DOHH2 (cell line): ENCODE measurements around the gene DCST2.

Experiments
- H3F3A ChIP-seq: fragments of 200-600 bp; sonication (generic), shearing (Covaris generic); 2 replicates; pipeline ENCODE4 v1.6.0; 2016; ENCODE audit warnings: antibody characterized with exemption, mild to moderate bottlenecking; ENCODE audit not compliant: control insufficient read depth, insufficient read depth
- H3K27ac ChIP-seq: fragments of 200-600 bp; sonication (generic); 2 replicates; pipeline ENCODE4 v1.5.1; 2014; ENCODE audit warnings: low read depth, mild to moderate bottlenecking, low read length, moderate library complexity
- H3K27me3 ChIP-seq: fragments of 200-600 bp; sonication (generic); 2 replicates; pipeline ENCODE4 v1.6.1; 2014; ENCODE audit warnings: mild to moderate bottlenecking, low read length, mixed read lengths; ENCODE audit not compliant: control insufficient read depth
- H3K36me3 ChIP-seq: fragments of 200-600 bp; sonication (generic); 2 replicates; pipeline ENCODE4 v1.6.1; 2014; ENCODE audit warnings: mild to moderate bottlenecking, low read length, moderate library complexity, mixed read lengths; ENCODE audit not compliant: control insufficient read depth
- H3K4me1 ChIP-seq: fragments of 200-600 bp; sonication (generic); 2 replicates; pipeline ENCODE4 v1.6.1; 2014; ENCODE audit warnings: mild to moderate bottlenecking, low read length, mixed read lengths; ENCODE audit not compliant: control insufficient read depth
- H3K4me2 ChIP-seq: fragments of 200-600 bp; sonication (generic); 2 replicates; pipeline ENCODE4 v1.6.0; 2014; ENCODE audit warnings: mild to moderate bottlenecking, low read length, moderate library complexity
- H3K4me3 ChIP-seq: fragments of 200-600 bp; sonication (generic); 2 replicates; pipeline ENCODE4 v1.5.1; 2014; ENCODE audit warnings: mild to moderate bottlenecking, low read length, mixed read lengths
- H3K79me2 ChIP-seq: fragments of 200-600 bp; sonication (generic); 2 replicates; pipeline ENCODE4 v1.6.1; 2014; ENCODE audit warnings: mild to moderate bottlenecking, low read length, mixed read lengths; ENCODE audit not compliant: control insufficient read depth
- H3K9me2 ChIP-seq: fragments of 200-600 bp; sonication (generic); replicated peaks from 2 replicates; pipeline ENCODE4 v1.6.1; 2014; ENCODE audit warnings: mild to moderate bottlenecking, low read length, mixed read lengths; ENCODE audit not compliant: control insufficient read depth
- H3K9me3 ChIP-seq: fragments of 200-600 bp; sonication (generic); 2 replicates; pipeline ENCODE4 v1.6.1; 2014; ENCODE audit warnings: antibody characterized with exemption, low read length, mixed read lengths; ENCODE audit not compliant: control insufficient read depth, insufficient read depth
- H4K20me1 ChIP-seq: fragments of 200-600 bp; sonication (generic); 2 replicates; pipeline ENCODE4 v1.6.0; 2014; ENCODE audit warnings: low read depth, mild to moderate bottlenecking, antibody characterized with exemption, low read length, moderate library complexity; ENCODE audit not compliant: control insufficient read depth, insufficient read depth
- EZH2phosphoT487 ChIP-seq: fragments of 200-600 bp; sonication (generic); IDR thresholded peaks from 2 replicates; pipeline ENCODE4 v1.6.1; 2017; ENCODE audit warnings: borderline replicate concordance, mild to moderate bottlenecking, antibody characterized with exemption, low read length, moderate library complexity, mixed read lengths
- TF ChIP-seq, protein P1 (sequence below): fragments of 200-600 bp; sonication (generic); IDR thresholded peaks from one replicate; pipeline ENCODE4 v1.5.1; 2014; ENCODE audit warnings: antibody characterized with exemption, mild to moderate bottlenecking, low read depth, low read length; ENCODE audit not compliant: poor library complexity, severe bottlenecking

The DCST2 gene

DNA sequence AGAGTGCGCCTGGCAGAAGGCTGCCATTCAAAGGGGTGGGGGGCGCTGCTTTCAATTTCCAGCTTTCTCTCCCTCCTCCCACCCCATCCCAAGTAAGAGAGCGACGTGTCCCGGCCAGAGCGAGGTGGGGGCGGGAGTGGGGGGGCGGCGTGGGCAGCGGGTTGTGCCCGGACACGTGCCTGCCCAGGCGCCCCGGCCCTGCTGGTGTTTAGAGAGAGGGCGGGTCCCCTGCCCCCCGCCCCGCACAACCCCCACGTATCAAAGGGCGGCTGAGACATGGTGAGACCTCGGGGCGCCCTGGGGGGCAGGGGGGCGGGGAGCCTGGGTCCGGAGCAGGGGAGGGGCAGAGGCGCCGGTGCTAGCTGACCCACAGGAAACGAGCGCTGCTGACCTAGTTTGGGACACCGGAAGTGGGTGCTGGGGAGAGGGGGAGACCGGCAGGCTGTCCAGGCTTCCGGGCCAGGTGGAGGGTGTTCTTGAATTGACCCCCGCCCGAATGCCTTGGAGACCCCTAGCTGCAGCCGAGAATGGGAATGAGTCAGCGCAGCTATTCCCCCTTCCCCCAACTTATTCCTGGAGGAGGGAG lies 29.7 kb downstream of the DCST2 start:
- Histone ChIP-seq H3K79me2 (peaks cover 28% of the 10 kb centered on the region), H3K4me3 (peak overlapping the region; percentile 93), H4K20me1 (no peaks in the 10 kb centered on the region), H3F3A (peaks cover 31% of the 10 kb centered on the region), H3K9me3 (no peaks in the 10 kb centered on the region), H3K9me2 (no peaks in the 10 kb centered on the region), H3K4me1 (peaks cover 76% of the 10 kb centered on the region), H3K27me3 (no peaks in the 10 kb centered on the region), H3K4me2 (peak overlapping the region; percentile 93), H3K36me3 (no peaks in the 10 kb centered on the region), H3K27ac (peak overlapping the region; percentile 68)
- TF ChIP-seq, protein P1, sequence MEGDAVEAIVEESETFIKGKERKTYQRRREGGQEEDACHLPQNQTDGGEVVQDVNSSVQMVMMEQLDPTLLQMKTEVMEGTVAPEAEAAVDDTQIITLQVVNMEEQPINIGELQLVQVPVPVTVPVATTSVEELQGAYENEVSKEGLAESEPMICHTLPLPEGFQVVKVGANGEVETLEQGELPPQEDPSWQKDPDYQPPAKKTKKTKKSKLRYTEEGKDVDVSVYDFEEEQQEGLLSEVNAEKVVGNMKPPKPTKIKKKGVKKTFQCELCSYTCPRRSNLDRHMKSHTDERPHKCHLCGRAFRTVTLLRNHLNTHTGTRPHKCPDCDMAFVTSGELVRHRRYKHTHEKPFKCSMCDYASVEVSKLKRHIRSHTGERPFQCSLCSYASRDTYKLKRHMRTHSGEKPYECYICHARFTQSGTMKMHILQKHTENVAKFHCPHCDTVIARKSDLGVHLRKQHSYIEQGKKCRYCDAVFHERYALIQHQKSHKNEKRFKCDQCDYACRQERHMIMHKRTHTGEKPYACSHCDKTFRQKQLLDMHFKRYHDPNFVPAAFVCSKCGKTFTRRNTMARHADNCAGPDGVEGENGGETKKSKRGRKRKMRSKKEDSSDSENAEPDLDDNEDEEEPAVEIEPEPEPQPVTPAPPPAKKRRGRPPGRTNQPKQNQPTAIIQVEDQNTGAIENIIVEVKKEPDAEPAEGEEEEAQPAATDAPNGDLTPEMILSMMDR: no peak
- TF ChIP-seq EZH2phosphoT487: no peak

DNA sequence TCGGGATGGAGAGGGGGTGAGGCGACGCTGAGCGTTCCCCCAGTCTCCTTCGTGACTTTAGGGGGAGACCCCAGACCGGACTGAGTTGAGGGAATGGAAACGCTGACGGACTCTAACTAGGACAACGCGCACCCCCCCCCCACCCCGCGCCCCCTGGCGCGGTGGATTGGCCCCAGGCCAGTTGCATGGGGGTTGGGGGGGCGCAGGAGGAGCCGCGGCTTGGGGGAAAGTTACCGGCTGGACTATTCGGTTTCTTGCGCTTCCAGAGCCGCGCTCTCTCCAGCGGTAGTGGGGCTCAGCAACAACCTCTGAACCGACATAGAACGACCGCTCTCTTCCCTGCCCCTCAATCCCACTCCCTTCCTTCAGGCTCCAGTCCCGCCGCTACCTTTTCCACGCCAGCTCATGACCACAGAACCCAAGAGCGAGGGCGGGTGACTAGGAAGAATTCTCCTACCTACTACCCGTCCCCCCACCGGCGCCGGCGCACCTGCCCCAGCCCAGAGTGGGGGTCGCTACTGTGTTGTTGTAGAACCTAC lies 30.3 kb downstream of the DCST2 start:
- Histone ChIP-seq H3K4me3 (peak overlapping the region; percentile 93), H3K79me2 (peaks cover 28% of the 10 kb centered on the region), H3K27ac (peak overlapping the region; percentile 68), H3K9me3 (no peaks in the 10 kb centered on the region), H4K20me1 (no peaks in the 10 kb centered on the region), H3K36me3 (no peaks in the 10 kb centered on the region), H3K27me3 (no peaks in the 10 kb centered on the region), H3K4me2 (peak overlapping the region; percentile 93), H3K9me2 (no peaks in the 10 kb centered on the region), H3F3A (peaks cover 31% of the 10 kb centered on the region), H3K4me1 (peaks cover 74% of the 10 kb centered on the region)
- TF ChIP-seq, protein P1: no peak
- TF ChIP-seq EZH2phosphoT487: no peak

DNA sequence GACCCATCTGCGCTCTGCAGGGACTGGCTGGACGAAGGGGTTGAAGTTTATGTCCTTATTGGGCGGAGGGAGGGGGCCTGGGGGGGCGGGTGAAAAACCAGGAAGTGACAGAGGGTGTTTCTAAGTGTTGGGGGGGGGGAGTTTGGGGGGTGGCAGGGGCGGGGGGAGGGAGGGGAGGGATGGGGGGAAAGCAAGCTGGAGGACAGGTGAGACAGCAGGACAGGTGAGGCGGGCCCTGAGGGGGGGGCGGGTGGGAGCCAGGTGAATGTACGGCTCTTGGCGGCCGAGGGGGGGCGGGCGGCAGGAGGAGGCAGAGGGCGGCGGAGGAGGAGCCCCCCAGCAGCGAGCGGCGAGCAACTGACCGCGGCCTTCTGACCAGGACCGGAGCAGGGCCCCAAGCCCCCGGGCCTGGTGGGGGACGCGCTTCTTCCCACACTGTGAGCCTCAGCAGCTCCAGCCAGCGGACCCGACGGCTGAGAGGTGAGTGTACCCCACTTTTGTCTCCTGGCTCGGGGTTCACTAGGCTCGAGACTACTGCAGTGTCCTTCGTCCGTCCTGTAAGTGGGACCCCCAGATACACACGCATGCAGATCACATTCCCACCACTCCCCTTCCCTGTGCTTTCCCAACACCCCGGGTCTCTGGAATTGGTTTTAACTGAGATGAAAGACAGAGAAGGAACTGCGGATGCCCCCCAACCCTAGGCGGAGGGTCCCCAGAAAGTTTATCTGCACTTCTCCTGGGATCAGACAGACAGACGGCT lies 30.9 kb downstream of the DCST2 start, which contains the start of gene ZBTB7B:
Gene ZBTB7B, plus strand, starts transcription at position 339 of the 763 bp plus-strand sequence. CDS start 11,859 bp downstream, outside the sequence.
- Histone ChIP-seq H4K20me1 (no peaks in the 10 kb centered on the region), H3K27ac (peak within 1 kb of the TSS; percentile 80), H3K27me3 (no peaks in the 10 kb centered on the region), H3K4me1 (peaks cover 69% of the 10 kb centered on the region), H3F3A (peaks cover 33% of the 10 kb centered on the region), H3K9me2 (no peaks in the 10 kb centered on the region), H3K4me3 (peak within 1 kb of the TSS; percentile 93), H3K79me2 (peaks cover 28% of the 10 kb centered on the region), H3K4me2 (peak within 1 kb of the TSS; percentile 93), H3K36me3 (no peaks in the 10 kb centered on the region), H3K9me3 (no peaks in the 10 kb centered on the region)
- TF ChIP-seq, protein P1: no peak
- no peak; the same call in 1 of the 2 replicates for TF ChIP-seq EZH2phosphoT487
